ENCODE data around the gene RPGR. TPM values are rescaled to one million over a fixed set of nuclear protein-coding genes. Genes with fewer than 3 reads are reported as not detected.

RPGR gene
- total and polyA plus RNA-seq, 9 of the 15 experiments (the other 6 are each of a cell fraction or from before 2014, with no cell fraction given) = 2.1 to 7.9 (median 5.7) TPM

DNA sequence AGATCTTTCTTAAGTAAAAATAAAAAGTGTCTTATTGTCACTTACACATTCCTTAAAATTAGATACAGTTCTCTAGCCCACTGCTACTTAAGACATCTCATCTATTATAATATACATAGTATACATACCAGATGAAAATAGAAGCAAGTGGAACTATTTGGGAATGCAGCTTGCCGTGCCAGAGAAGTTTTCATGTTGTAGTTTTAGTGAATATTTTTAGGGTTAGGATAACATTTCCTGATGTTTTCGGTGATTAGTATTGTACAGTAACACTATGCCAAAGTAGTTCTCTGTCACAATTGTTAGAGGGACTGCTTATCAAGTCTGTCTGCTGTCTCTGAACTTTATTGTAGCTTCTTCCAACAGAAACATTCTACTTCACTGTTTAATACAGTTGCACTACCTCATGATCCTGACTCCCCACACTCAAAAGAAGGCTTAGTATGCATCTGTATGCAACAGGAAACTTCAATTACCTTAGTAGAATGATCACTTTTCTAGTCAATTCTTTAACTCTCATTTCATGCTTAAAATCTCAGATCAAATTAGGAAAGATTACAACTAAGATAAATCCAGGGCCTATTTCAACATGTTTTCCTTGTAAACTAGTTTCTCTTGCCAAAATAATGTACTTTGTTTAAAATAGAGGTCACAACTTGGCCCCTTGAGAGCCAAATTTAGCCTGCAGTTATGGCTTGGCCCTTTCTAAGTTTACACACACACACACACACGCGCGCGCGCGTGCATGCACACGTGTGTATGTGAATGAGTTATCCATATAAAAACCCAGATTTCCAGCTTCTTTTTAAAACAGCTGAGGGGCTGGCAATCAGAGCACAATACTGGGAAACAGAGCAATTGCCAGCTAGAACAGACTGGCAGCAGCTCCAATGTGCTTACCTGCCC is 64.3 kb downstream of the RPGR start:
- FAIRE-seq = no peak
- TF ChIP-seq GTF2A2 (tag; IDR thresholded peaks at IDR 0.05) (no peak), PTRF (tag; IDR thresholded peaks at IDR 0.05) (no peak), FOS (IDR thresholded peaks at IDR 0.05; ENCODE audit: extremely low read depth, insufficient read length) (no peak), TAF15 (IDR thresholded peaks at IDR 0.05; ENCODE audit: low read depth, low read length) (no peak), SAP30 (IDR thresholded peaks at IDR 0.05; ENCODE audit: borderline replicate concordance, insufficient read depth, low read depth, low read length, poor library complexity, severe bottlenecking) (no peak), PTBP1 (IDR thresholded peaks at IDR 0.05; ENCODE audit: low read depth, low read length) (no peak), SNIP1 (IDR thresholded peaks at IDR 0.05; ENCODE audit: low read depth) (no peak), ATF1 (CRISPR knock-in tag; IDR thresholded peaks at IDR 0.05) (no peak), ATF1 (tag; IDR thresholded peaks at IDR 0.05) (no peak), NR1H2 (CRISPR knock-in tag; IDR thresholded peaks at IDR 0.05) (no peak), ARNT (IDR thresholded peaks at IDR 0.05) (no peak), NCOA2 (IDR thresholded peaks at IDR 0.05; ENCODE audit: partially characterized antibody in 2 of 2) (no peak), ZNF316 (IDR thresholded peaks at IDR 0.05) (no peak)
- TF ChIP-seq, protein P1, sequence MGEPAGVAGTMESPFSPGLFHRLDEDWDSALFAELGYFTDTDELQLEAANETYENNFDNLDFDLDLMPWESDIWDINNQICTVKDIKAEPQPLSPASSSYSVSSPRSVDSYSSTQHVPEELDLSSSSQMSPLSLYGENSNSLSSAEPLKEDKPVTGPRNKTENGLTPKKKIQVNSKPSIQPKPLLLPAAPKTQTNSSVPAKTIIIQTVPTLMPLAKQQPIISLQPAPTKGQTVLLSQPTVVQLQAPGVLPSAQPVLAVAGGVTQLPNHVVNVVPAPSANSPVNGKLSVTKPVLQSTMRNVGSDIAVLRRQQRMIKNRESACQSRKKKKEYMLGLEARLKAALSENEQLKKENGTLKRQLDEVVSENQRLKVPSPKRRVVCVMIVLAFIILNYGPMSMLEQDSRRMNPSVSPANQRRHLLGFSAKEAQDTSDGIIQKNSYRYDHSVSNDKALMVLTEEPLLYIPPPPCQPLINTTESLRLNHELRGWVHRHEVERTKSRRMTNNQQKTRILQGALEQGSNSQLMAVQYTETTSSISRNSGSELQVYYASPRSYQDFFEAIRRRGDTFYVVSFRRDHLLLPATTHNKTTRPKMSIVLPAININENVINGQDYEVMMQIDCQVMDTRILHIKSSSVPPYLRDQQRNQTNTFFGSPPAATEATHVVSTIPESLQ (CRISPR knock-in tag; IDR thresholded peaks at IDR 0.05) = no peak
- TF ChIP-seq, protein P2, sequence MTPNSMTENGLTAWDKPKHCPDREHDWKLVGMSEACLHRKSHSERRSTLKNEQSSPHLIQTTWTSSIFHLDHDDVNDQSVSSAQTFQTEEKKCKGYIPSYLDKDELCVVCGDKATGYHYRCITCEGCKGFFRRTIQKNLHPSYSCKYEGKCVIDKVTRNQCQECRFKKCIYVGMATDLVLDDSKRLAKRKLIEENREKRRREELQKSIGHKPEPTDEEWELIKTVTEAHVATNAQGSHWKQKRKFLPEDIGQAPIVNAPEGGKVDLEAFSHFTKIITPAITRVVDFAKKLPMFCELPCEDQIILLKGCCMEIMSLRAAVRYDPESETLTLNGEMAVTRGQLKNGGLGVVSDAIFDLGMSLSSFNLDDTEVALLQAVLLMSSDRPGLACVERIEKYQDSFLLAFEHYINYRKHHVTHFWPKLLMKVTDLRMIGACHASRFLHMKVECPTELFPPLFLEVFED (CRISPR knock-in tag; conservative IDR thresholded peaks at IDR 0.05) = no peak
- TF ChIP-seq, protein P3, sequence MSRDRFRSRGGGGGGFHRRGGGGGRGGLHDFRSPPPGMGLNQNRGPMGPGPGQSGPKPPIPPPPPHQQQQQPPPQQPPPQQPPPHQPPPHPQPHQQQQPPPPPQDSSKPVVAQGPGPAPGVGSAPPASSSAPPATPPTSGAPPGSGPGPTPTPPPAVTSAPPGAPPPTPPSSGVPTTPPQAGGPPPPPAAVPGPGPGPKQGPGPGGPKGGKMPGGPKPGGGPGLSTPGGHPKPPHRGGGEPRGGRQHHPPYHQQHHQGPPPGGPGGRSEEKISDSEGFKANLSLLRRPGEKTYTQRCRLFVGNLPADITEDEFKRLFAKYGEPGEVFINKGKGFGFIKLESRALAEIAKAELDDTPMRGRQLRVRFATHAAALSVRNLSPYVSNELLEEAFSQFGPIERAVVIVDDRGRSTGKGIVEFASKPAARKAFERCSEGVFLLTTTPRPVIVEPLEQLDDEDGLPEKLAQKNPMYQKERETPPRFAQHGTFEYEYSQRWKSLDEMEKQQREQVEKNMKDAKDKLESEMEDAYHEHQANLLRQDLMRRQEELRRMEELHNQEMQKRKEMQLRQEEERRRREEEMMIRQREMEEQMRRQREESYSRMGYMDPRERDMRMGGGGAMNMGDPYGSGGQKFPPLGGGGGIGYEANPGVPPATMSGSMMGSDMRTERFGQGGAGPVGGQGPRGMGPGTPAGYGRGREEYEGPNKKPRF (IDR thresholded peaks at IDR 0.05; ENCODE audit: low read depth, low read length) = no peak
- TF ChIP-seq, protein P4, sequence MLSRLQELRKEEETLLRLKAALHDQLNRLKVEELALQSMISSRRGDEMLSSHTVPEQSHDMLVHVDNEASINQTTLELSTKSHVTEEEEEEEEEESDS (CRISPR knock-in tag; IDR thresholded peaks at IDR 0.05) = no peak

More for the DNA sequence above, 64.3 kb downstream of the RPGR start:
- DNase-seq (ENCODE audit: extremely low read depth in 1 of 4, low spot score in 3 of 4) (no peak), ATAC-seq (no peak)
- H3K36me3 ChIP-seq (ENCODE audit: control insufficient read depth, insufficient read depth, low read length) = no peaks in the 10 kb centered on the region
- H3K9me3 ChIP-seq (replicated peaks; ENCODE audit: control insufficient read depth, insufficient read depth, low read depth, low read length) = no peaks in the 10 kb centered on the region
- intact Hi-C loops (cut with micrococcal nuclease) = no loop called here
- 67% methylated on average over 9 of the region's 9 CpGs for WGBS (ENCODE audit: insufficient coverage, low coverage, missing lambda C conversion rate)
- H3K27ac ChIP-seq (ENCODE audit: extremely low read depth, low read depth, low read length) = no peak overlapping the region
- no peak overlapping the region for H3K4me2 ChIP-seq (ENCODE audit: insufficient read depth, low read length)
- ChIA-PET POLR2A (no interaction called here), CTCF (ENCODE audit: low intra/inter-chr PET ratio) (no interaction called here)
- no peak overlapping the region for H2AFZ ChIP-seq (ENCODE audit: low read depth, low read length)
- no peaks in the 10 kb centered on the region for H3K4me1 ChIP-seq (replicated peaks in 1 of 2; ENCODE audit: control insufficient read depth in 2 of 2, insufficient read depth in 2 of 2, low read length in 2 of 2)
- no peaks in the 10 kb centered on the region for H3K79me2 ChIP-seq (ENCODE audit: control insufficient read depth, insufficient read depth, low read length)
- no TSS peak for BruUV-seq (replicated peaks)
- no peaks in the 10 kb centered on the region for H3K27me3 ChIP-seq (ENCODE audit: control insufficient read depth in 2 of 2, insufficient read depth in 2 of 2, low read length in 2 of 2)
- no peak overlapping the region for H3K4me3 ChIP-seq
- H4K20me1 ChIP-seq (replicated peaks; ENCODE audit: control insufficient read depth, insufficient read depth, low read length) = no peaks in the 10 kb centered on the region
- H3K9ac ChIP-seq (ENCODE audit: insufficient read depth in 1 of 2, low read depth in 2 of 2, low read length in 2 of 2) = no peak overlapping the region
- no peaks in the 10 kb centered on the region for H3K9me1 ChIP-seq (ENCODE audit: control insufficient read depth, insufficient read depth, low read length)
- in situ Hi-C loops (cut with MboI) = no loop called here
